ENCODE results near the gene ZNF362.

- TF ChIP-seq POLR2AphosphoS5 (IDR thresholded peaks at IDR 0.05), result no peak
- TF ChIP-seq POLR2A (IDR thresholded peaks at IDR 0.05), result no peak
These were observed 58.1 kb downstream of the ZNF362 start for GRCh38 chr1:33314416-33314815.

All from stomach (tissue), 4 donors.